Stomach (tissue), 9 donors: ENCODE results near the gene PRPF19. TPM values are rescaled to one million over a fixed set of nuclear protein-coding genes. Genes with fewer than 3 reads are reported as not detected.
A peak's percentile ranks its signal among the peaks of the same experiment; 100 is the strongest.

Experiments used
- DNase-seq, 2 donors: peaks; one replicate each; pipeline versions ENCODE4 v3.0.0 to v3.0.0-alpha.2; 2013 to 2019
- H3K27ac ChIP-seq, 5 donors: fragments of 200-600 bp in 4 of 5; sonication (generic) in 4 of 5; one replicate each; pipeline ENCODE4 v1.5.1; 2013 to 2019; ENCODE audit warnings: mild to moderate bottlenecking in 1 of 5, moderate library complexity in 1 of 5
- H3K27me3 ChIP-seq, 3 donors: fragments of 200-600 bp; sonication (generic); one replicate each; pipeline ENCODE4 v1.5.1; 2017 to 2019; ENCODE audit warnings: mixed run types in 1 of 3
- H3K36me3 ChIP-seq, 4 donors: fragments of 200-600 bp; sonication (generic); 1 replicate in 3 of 4; 2 replicates in 1 of 4; pipeline ENCODE4 v1.5.1; 2016 to 2019
- H3K4me1 ChIP-seq, 4 donors: fragments of 200-600 bp; sonication (generic); one replicate each; pipeline ENCODE4 v1.5.1; 2016 to 2019
- H3K4me3 ChIP-seq, 4 donors: fragments of 200-600 bp; sonication (generic) in 3 of 4; one replicate each; pipeline ENCODE4 v1.5.1; 2016 to 2019; ENCODE audit warnings: mild to moderate bottlenecking in 1 of 4
- H3K9me3 ChIP-seq, 4 donors: fragments of 200-600 bp; sonication (generic); one replicate each; pipeline ENCODE4 v1.5.1; 2016 to 2019
- CTCF ChIP-seq, 7 experiments: fragments of 450-650 bp in 4 of 7; fragments of 200-600 bp in 3 of 7; sonication (generic) in 3 of 7; IDR thresholded peaks; one replicate each; pipeline ENCODE4 v1.5.1; 2016 to 2019; ENCODE audit warnings: antibody characterized with exemption in 7 of 7, control low read depth in 2 of 7, mild to moderate bottlenecking in 1 of 7
- EP300 ChIP-seq: sonication (generic); formaldehyde crosslinking; IDR thresholded peaks from one replicate; pipeline ENCODE4 v1.6.1; 2017; ENCODE audit warnings: antibody characterized with exemption
- POLR2A ChIP-seq, 4 donors: fragments of 450-650 bp; IDR thresholded peaks; one replicate each; pipeline ENCODE4 v1.6.1; 2016; ENCODE audit warnings: antibody characterized with exemption in 4 of 4, control low read depth in 2 of 4, mild to moderate bottlenecking in 1 of 4, moderate library complexity in 1 of 4
- POLR2AphosphoS5 ChIP-seq, 3 donors: sonication (generic); formaldehyde crosslinking; IDR thresholded peaks; one replicate each; pipeline ENCODE4 v1.6.1; 2016; ENCODE audit warnings: antibody characterized with exemption in 3 of 3
- WGBS, 5 donors: extraction: QIAGEN DNeasy Blood & Tissue Kit in 3 of 5; methylation state at CpG; one replicate each; pipeline versions ENCODE4 v1.1.5 to v1.1.7; 2013 to 2018; 5-methylcytosine and 5-hydroxymethylcytosine counted together
- intact Hi-C: fragments of 100-400 bp; cut with DNase I; formaldehyde crosslinking; loops from one replicate; pipeline ENCODE4 v1.15.1; 2023; ENCODE audit warnings: low total_unique reads
- polyA plus RNA-seq, 3 donors: library from polyadenylated mRNA; stranded (reverse); fragments of 200-250 nt; gene quantifications; one replicate each; pipeline ENCODE4 v1.2.3, GENCODE V29; 2013
- total RNA-seq, 5 donors: library from RNA; depleted of rRNA; stranded (reverse); fragments of >200 nt; gene quantifications; one replicate each; pipeline versions ENCODE4 v1.1.0 to v1.2.3, GENCODE V29; 2014 to 2016
- donor health status: healthy with polysubstance abuse.
- donor health status: Bipolar disorder and iron deficiency.
- donor health status: healthy.

The PRPF19 gene
- total and polyA plus RNA-seq, 8 donors: 3.5 to 86.1 (median 50.3) TPM

GRCh38 chr11:60852982-60853950, 53.1 kb downstream of the PRPF19 start:
- DNase-seq: no peak
- peaks cover 29 to 51% (median 42%) of the 10 kb centered on the region in 4 donors for H3K36me3 ChIP-seq
- H3K4me3 ChIP-seq: peak overlapping the region; percentile 32 to 45 (median 40)
- intact Hi-C loops: no loop called here
- peaks cover 0 to 11% (median 0%) of the 10 kb centered on the region in 3 donors for H3K27me3 ChIP-seq
- 82 to 95% (median 85%) methylated on average over 38 to 68 of the region's 68 CpGs for WGBS, 5 donors
- H3K27ac ChIP-seq: peak overlapping the region; percentile 74 to 84 (median 81)
- peaks cover 11 to 27% (median 14%) of the 10 kb centered on the region in 4 donors for H3K4me1 ChIP-seq
- H3K9me3 ChIP-seq: no peaks in the 10 kb centered on the region
- TF ChIP-seq CTCF (IDR thresholded peaks at IDR 0.05) (no peak), POLR2AphosphoS5 (IDR thresholded peaks at IDR 0.05) (no peak), POLR2A (IDR thresholded peaks at IDR 0.05) (no peak)

DNA sequence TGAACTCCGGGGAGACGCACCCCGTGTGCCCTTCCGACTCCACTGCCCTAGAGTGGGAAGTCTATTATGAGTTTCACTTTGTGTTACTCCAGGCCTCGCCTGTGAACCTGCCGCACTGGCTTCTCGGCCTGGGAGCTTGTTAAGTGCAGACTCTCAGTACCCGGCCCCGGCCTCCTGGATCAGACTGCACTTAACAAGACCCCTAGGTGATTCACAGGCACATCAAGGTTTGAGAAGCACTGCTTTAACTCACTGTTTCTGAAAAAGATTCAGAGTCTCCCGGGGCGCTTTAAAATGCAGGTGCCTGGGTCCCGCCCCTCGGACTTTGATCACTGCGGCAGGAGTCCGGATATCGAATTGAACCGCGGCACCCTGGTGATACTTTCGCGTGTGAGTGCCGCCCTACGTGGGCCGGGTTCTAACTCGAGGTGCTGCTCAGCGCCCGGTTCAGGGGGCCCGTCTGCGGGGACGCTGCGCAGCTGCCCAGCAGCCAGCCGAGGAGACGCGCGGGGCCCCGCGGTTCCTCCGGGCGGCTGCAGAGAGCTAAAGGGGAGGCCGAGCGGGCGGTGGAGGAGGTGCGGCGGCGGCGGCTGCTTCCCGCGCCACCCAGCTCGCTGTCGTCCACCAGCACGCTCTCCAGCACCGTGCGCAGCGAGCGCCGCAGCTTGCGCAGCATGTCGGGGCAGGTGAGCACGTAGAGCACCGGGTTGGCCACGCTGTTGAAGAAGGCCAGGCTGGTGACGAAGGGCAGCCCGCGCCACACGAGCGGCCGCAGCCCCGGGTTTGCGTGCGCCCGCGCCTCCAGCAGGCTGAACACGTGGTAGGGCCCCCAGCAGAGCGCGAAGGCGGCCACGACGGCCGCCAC, 54.0 kb downstream of the PRPF19 start:
- H3K4me1 ChIP-seq: peaks cover 11 to 27% (median 14%) of the 10 kb centered on the region in 4 donors
- TF ChIP-seq EP300 (no peak), POLR2A (IDR thresholded peaks at IDR 0.05) (no peak), POLR2AphosphoS5 (IDR thresholded peaks at IDR 0.05) (peak in 1 of 3 donors; percentile 10), CTCF (IDR thresholded peaks at IDR 0.05) (no peak)
- WGBS, 5 donors: 24 to 54% (median 33%) methylated on average over 39 to 78 of the region's 78 CpGs
- peaks cover 29 to 60% (median 51%) of the 10 kb centered on the region in 4 donors for H3K36me3 ChIP-seq
- no peaks in the 10 kb centered on the region for H3K9me3 ChIP-seq
- intact Hi-C loops: no loop called here
- peak overlapping the region; percentile 74 to 84 (median 81) for H3K27ac ChIP-seq
- peak overlapping the region; percentile 32 to 45 (median 40) for H3K4me3 ChIP-seq
- H3K27me3 ChIP-seq: peaks cover 0 to 11% (median 0%) of the 10 kb centered on the region in 3 donors
- DNase-seq: peak; percentile 71 to 81

DNA sequence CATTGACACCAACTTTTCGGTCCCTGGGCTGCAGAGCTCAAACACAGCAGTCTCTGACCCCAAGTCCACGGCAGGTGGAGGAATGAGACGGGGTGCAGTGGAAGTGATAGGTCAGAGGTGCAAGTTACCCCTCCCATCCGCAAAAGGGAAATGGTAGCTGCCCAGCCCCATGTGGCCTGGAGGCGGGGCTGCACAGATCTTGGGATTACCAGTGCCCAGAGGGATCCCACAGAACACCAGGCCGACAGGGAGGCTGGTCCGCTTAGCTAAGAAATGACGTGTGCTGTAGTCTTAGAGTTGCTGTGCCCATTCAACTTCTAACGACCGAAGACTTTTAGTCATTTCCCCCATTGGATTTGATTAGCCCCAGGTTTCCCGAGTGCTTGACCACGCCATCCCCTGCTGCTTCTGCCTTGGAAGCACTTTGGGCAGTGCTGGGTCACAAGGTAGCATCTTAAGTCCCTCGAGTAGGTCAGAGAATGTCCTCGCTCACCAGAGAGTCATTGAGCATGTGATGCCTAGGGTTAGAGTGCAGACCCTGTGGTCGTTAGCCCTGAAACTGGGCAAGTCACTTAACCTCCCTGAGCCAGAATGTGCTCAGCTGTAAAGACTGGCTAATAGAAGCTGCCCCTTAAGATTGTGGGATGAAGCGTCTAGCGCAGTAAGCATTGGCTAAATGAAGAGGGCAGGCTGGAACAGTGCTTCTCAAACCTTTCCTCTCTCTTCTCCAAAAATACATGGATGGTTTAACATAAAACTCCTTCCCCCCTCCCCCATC, 54.9 kb downstream of the PRPF19 start:
- peak overlapping the region; percentile 32 to 45 (median 40) for H3K4me3 ChIP-seq
- DNase-seq: no peak
- peaks cover 0 to 11% (median 0%) of the 10 kb centered on the region in 3 donors for H3K27me3 ChIP-seq
- H3K36me3 ChIP-seq: peaks cover 29 to 62% (median 54%) of the 10 kb centered on the region in 4 donors
- peaks cover 11 to 27% (median 14%) of the 10 kb centered on the region in 4 donors for H3K4me1 ChIP-seq
- intact Hi-C loops: no loop called here
- H3K27ac ChIP-seq: peak overlapping the region; percentile 74 to 84 (median 81)
- 82 to 88% (median 86%) methylated on average over 17 of the region's 17 CpGs for WGBS, 5 donors
- H3K9me3 ChIP-seq: no peaks in the 10 kb centered on the region
- TF ChIP-seq POLR2A (IDR thresholded peaks at IDR 0.05): no peak
- no peak for TF ChIP-seq EP300
- TF ChIP-seq POLR2AphosphoS5 (IDR thresholded peaks at IDR 0.05): no peak
- no peak for TF ChIP-seq CTCF (IDR thresholded peaks at IDR 0.05)
